ENCODE results near the gene CCL26.
"Not testable (repeated sequence)": the region's sequence is repeated elsewhere in the genome, so short reads cannot be mapped to it uniquely, and the experiment has no call there.

CCL26 gene, protein sequence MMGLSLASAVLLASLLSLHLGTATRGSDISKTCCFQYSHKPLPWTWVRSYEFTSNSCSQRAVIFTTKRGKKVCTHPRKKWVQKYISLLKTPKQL

GRCh38 chr7:75772081-75773077 is at the start of gene CCL26:
Gene CCL26 (minus strand): TSS chr7:75772211. CDS start chr7:75772176, 35 bp downstream.
- no peak for FAIRE-seq

DNA sequence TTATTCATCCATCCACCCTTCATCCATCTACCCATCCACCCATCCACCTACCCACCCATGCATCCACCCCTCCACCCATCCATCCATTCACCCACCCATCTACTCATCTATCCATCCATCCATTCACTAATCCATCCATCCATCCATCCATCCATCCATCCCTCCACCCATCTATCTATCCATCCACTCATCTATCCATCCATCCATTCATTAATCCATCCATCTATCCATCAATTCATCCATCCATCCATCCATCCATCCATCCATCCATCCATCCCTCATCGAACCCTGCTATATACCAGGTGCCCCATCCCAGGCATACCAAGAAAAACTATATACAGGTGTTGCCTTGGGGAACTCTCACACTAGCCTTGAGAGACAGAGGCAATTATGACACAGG is 48.7 kb upstream of the CCL26 start:
- no peak for FAIRE-seq

GRCh38 chr7:75819711-75820110 is 47.7 kb upstream of the CCL26 start:
- no peak for FAIRE-seq

DNA sequence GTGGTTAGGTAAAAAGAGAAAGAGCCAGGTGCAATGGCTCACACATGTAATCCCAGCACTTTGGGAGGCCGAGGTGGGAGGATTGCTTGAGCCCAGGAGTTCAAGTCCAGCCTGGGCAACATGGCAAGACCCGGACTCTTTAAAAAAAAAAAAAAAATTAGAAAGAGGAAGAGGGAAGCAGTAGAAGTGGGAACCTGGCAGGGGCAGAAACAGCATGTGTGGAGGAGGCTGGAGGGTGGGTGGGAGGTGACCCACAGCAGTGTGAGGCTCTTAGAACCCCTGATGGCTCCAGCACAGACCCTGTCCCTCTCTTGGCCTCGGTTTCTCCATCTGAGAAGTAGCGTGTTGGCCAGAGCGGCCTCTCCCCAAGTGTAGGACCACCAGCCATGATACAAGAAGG is 46.5 kb upstream of the CCL26 start:
- no peak for FAIRE-seq

GRCh38 chr7:75817116-75817515 is 45.1 kb upstream of the CCL26 start:
- FAIRE-seq, result no peak

- no peak for FAIRE-seq
Measured at GRCh38 chr7:75815418-75816064, 43.5 kb upstream of the CCL26 start.

DNA sequence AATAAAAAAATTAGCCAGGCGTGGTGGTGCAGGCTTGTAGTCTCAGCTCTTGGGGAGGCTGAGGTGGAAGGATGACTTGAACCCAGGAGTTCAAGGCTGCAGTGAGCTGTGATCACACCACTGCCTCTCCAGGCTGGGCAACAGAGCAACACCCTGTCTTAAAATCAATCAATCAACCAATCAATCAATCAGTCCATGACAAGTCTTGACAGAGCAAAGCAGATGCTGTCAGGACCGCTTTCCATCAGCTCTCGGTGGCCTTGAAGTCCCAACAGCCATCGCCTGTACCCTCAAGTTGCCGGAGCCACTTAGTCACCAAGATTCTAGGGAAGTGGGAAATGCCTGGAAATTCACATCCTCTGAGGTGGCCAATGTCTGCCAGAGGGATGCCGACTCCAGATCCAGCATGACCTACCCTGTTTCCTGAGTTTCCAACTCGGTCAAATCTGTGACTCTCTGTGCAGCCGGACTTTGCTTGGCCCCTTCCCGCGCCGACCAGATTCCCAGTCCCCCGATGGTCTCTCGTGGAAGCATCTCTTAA is 42.5 kb upstream of the CCL26 start:
- FAIRE-seq, result no peak

- no peak for FAIRE-seq
Measured at GRCh38 chr7:75813781-75814236, 41.8 kb upstream of the CCL26 start, which contains the start of gene CCL24. Gene CCL24 (minus strand): TSS chr7:75813806. CDS start chr7:75813715, 91 bp downstream.

GRCh38 chr7:75813084-75813483 is 41.1 kb upstream of the CCL26 start:
- FAIRE-seq, result no peak

- no peak for FAIRE-seq
Measured at GRCh38 chr7:75811894-75812678, 40.1 kb upstream of the CCL26 start.

- no peak for FAIRE-seq
Measured at GRCh38 chr7:75809396-75809795, 37.4 kb upstream of the CCL26 start.

- FAIRE-seq, result no peak
Measured at GRCh38 chr7:75808106-75808505, 36.1 kb upstream of the CCL26 start.

DNA sequence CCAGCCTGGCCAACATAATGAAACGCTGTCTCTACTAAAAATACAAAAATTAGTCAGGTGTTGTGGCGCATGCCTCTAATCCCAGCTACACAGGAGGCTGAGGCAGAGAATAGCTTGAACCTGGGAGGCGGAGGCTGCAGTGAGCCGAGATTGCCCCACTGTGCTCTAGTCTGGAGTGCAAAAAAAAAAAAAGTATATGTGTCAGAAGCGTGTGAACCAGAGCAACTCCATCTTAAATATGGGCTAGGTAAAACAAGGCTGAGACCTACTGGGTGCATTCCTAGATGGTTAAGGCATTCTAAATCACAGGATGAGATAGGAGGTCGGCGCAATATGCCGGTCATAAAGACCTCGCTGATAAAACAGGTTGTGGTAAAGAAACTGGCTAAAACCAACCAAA is 35.4 kb upstream of the CCL26 start:
- no peak for FAIRE-seq

GRCh38 chr7:75806560-75807307 is 34.7 kb upstream of the CCL26 start:
- no peak for FAIRE-seq

GRCh38 chr7:75804705-75805104 is 32.7 kb upstream of the CCL26 start:
- no peak for FAIRE-seq

GRCh38 chr7:75804004-75804403 is 32.0 kb upstream of the CCL26 start:
- no peak for FAIRE-seq

DNA sequence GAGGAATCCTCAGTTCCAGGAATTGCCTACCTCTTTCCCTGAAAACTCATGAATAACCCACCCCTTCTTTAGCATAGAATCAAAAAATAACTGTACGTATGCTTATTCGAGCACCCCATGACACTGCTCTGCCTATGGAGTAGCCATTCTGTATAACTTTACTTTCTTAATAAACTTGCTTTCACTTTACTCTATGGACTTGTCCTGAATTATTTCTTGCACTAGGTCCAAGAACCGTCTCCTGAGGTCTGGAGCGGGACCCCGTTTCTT is 30.5 kb upstream of the CCL26 start:
- FAIRE-seq, result no peak

DNA sequence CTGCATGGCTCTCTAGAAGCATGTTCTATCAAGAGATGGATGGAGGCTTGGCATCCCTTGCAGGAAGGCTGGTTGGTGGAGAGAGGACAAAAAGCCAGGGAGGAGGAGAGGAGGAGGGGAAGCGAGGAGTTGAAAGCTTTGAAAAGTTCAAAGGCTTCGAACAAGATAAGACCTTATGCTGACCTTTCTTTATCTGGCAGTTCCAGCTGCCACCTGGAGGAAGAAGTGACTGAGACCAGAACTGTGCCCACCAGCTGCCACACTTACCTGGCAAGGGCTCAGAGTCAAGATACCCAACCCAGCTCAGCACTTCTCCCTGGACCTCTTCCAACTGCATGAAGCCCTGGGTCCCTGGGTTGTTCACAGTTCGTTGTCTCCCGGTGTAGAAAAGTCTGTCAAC is 26.8 kb upstream of the CCL26 start:
- no peak for FAIRE-seq

GRCh38 chr7:75796420-75796819 is 24.4 kb upstream of the CCL26 start:
- FAIRE-seq, result no peak

DNA sequence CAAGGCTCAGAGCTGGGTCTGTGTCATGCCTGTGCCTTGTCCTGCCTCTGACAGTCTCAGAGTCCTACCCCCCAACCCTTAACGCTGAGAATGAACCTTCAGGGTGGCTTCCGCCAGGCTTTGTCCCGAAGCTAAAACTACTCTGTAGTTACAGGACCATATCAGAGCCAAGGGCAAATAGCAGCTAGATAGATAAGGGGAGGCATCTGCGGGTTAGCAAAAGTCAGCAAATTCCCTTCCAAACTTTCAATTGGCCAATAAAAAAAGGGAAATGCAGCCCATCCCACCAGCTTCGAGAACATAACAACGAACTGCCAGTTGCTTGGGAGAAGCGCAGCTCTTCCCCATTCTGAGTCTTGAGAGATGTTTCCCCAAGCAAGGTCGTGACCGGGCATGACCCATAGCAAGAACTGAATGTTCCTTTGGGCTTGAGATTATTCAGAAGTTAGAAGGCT is 23.8 kb upstream of the CCL26 start:
- no peak for FAIRE-seq

DNA sequence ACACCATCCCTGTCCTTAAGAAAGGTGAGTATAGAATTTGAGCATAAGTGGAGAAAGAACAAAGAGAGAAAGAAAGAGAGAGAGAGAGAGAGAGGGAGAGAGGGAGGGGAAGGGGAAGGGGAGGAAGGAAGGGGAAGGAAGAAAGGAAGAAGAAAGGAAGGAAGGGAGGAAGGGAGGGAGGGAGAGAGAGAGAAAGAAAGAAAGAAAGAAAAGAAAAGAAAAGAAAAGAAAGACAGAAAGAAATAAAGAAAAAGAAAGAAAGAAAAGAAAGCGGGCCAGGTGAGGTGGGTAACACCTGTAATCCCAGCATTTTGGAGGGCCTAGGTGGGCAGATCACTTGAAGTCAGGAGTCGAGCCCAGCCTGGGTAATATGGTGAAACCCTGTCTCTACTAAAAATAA is 21.7 kb upstream of the CCL26 start:
- FAIRE-seq, result no peak

DNA sequence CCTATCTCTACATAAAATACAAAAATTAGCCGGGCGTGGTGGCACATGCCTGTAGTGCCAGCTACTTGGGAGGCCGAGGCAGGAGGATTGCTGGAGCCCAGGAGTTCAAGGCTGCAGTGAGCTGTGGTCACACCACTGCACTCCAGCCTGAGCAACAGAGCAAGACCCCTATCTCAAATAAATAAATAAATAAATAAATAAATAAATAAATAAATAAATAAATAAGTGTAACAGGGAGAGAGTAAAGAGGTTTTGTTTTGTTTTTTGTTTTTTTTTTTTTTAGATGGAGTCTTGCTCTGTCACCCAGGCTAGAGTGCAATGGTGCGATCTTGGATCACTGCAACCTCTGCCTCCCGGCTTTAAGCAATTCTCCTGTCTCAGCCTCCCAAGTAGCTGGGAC is 20.6 kb upstream of the CCL26 start:
- FAIRE-seq, result not testable (repeated sequence)
